ENCODE results near the gene CCL22.
A peak's percentile ranks its signal among the peaks of the same experiment; 100 is the strongest.

Gene CCL22

GRCh38 chr16:57361404-57361803 lies 2.8 kb downstream of the CCL22 start:
- Histone ChIP-seq H3K27me3 (replicated peaks; ENCODE audit: control insufficient read depth, insufficient read depth, low read length) (no peaks in the 10 kb centered on the region), H3K4me3 (replicated peaks; ENCODE audit: low read depth, low read length) (peak overlapping the region; percentile 37), H3K36me3 (ENCODE audit: control insufficient read depth, insufficient read depth, low read length) (peaks cover 5% of the 10 kb centered on the region)
- no peak for DNase-seq (ENCODE audit: extremely low read depth, insufficient read length)
- TF ChIP-seq CTCF (IDR thresholded peaks at IDR 0.05; ENCODE audit: insufficient read depth, low read length, poor library complexity, severe bottlenecking) = no peak

- TF ChIP-seq CTCF (IDR thresholded peaks at IDR 0.05; ENCODE audit: insufficient read depth, low read length, poor library complexity, severe bottlenecking) = no peak
- DNase-seq (ENCODE audit: extremely low read depth, insufficient read length) = no peak
- no peaks in the 10 kb centered on the region for H3K27me3 ChIP-seq (replicated peaks; ENCODE audit: control insufficient read depth, insufficient read depth, low read length)
- peaks cover 5% of the 10 kb centered on the region for H3K36me3 ChIP-seq (ENCODE audit: control insufficient read depth, insufficient read depth, low read length)
- H3K4me3 ChIP-seq (replicated peaks; ENCODE audit: low read depth, low read length) = no peak overlapping the region
Observed at GRCh38 chr16:57364143-57364542, 5.6 kb downstream of the CCL22 start.

GRCh38 chr16:57366544-57367040 lies 8.0 kb downstream of the CCL22 start:
- Histone ChIP-seq H3K27me3 (replicated peaks; ENCODE audit: control insufficient read depth, insufficient read depth, low read length) (no peaks in the 10 kb centered on the region), H3K36me3 (ENCODE audit: control insufficient read depth, insufficient read depth, low read length) (peaks cover 5% of the 10 kb centered on the region), H3K4me3 (replicated peaks; ENCODE audit: low read depth, low read length) (no peak overlapping the region)
- no peak for DNase-seq (ENCODE audit: extremely low read depth, insufficient read length)
- no peak for TF ChIP-seq CTCF (IDR thresholded peaks at IDR 0.05; ENCODE audit: insufficient read depth, low read length, poor library complexity, severe bottlenecking)

GRCh38 chr16:57367116-57367752 lies 8.7 kb downstream of the CCL22 start:
- Histone ChIP-seq H3K36me3 (ENCODE audit: control insufficient read depth, insufficient read depth, low read length) (peaks cover 5% of the 10 kb centered on the region), H3K27me3 (replicated peaks; ENCODE audit: control insufficient read depth, insufficient read depth, low read length) (no peaks in the 10 kb centered on the region), H3K4me3 (replicated peaks; ENCODE audit: low read depth, low read length) (no peak overlapping the region)
- no peak for DNase-seq (ENCODE audit: extremely low read depth, insufficient read length)
- TF ChIP-seq CTCF (IDR thresholded peaks at IDR 0.05; ENCODE audit: insufficient read depth, low read length, poor library complexity, severe bottlenecking) = no peak

GRCh38 chr16:57371494-57372371 lies 13.2 kb downstream of the CCL22 start:
- Histone ChIP-seq H3K4me3 (replicated peaks; ENCODE audit: low read depth, low read length) (no peak overlapping the region), H3K36me3 (ENCODE audit: control insufficient read depth, insufficient read depth, low read length) (no peaks in the 10 kb centered on the region), H3K27me3 (replicated peaks; ENCODE audit: control insufficient read depth, insufficient read depth, low read length) (no peaks in the 10 kb centered on the region)
- no peak for TF ChIP-seq CTCF (IDR thresholded peaks at IDR 0.05; ENCODE audit: insufficient read depth, low read length, poor library complexity, severe bottlenecking)
- DNase-seq (ENCODE audit: extremely low read depth, insufficient read length) = no peak
